Posterior cingulate gyrus (tissue), 11 donors: ENCODE results near the gene TNRC6C.
"Not testable (repeated sequence)": the region's sequence is repeated elsewhere in the genome, so short reads cannot be mapped to it uniquely, and the experiment has no call there.

Experiments used
- DNase-seq, 10 donors: peaks; one replicate each; pipeline versions ENCODE4 v3.0.0 to v3.0.0-alpha.2; 2020 to 2021; ENCODE audit warnings: mixed read lengths in 3 of 10
- intact Hi-C: fragments of 100-400 bp; cut with DNase I; formaldehyde crosslinking; loops from one replicate; pipeline ENCODE4 v1.15.1; 2023

The TNRC6C gene

GRCh38 chr17:78107457-78107856 lies 149.0 kb downstream of the TNRC6C start:
- intact Hi-C loops = no loop called here
- DNase-seq = no peak

- DNase-seq = no peak
- intact Hi-C loops = no loop called here
These were observed 149.6 kb downstream of the TNRC6C start for GRCh38 chr17:78107976-78108725.

DNA sequence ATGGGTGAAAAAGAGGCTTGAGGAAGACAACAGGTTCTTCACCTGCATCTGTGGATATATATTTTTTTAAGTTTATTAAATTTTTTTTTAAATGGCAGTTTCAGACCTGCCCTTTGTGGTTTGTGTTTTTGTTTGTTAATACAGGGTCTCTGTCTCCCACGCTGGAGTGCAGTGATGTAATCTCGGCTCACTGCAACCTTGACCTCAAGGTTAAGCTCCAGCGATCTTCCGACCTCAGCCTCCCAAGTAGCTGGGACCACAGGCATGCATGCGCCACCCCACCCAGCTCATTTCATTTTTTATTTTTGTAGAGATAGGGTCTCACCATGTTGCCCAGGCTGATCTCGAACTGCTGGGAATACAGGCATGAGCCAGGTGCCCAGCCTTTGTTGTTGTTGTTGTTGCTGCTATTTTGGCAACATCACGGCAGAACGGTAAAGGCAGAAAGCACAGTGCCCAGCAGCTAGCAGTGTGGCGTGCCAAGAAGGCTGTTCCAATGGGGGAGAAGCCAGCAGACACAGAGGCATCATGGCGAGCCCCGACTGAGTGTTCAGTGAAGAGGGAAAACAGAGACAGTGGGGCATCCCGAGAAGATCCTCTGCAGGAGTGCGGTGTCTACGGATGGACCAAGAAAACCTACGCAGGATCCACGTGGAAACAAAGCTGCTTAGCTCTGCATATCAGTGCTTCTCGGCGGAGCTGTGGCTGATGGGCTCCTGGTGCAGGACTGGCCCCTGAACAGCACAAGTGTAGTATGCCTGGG lies 150.4 kb downstream of the TNRC6C start:
- intact Hi-C loops = no loop called here

DNA sequence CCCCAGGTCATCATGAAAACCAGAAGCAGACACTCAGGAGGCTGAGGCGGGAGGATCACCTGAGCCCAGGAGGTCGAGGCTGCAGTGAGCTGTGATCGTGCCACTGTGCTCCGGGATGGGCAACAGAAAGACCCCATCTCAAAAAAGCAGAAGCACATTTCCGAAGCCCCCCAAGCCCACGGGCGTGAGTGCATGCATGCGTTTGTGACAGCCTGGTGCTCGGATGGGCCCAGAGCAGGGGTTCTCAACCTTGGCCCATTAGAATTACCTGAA lies 150.9 kb downstream of the TNRC6C start:
- no peak for DNase-seq

More for the DNA sequence above, 150.4 kb downstream of the TNRC6C start:
- DNase-seq = peak in 3 of 10 donors; percentile 52 to 89 (median 80)

GRCh38 chr17:78110363-78111015 lies 152.0 kb downstream of the TNRC6C start:
- intact Hi-C loops = loop anchor here (2.0 kb wide), 1 partner anchor 140 kb away; no protein-coding TSS in a partner anchor
- peak in 3 of 10 donors; percentile 30 to 88 (median 65) for DNase-seq

More for the DNA sequence above, 150.9 kb downstream of the TNRC6C start:
- intact Hi-C loops = no loop called here

DNA sequence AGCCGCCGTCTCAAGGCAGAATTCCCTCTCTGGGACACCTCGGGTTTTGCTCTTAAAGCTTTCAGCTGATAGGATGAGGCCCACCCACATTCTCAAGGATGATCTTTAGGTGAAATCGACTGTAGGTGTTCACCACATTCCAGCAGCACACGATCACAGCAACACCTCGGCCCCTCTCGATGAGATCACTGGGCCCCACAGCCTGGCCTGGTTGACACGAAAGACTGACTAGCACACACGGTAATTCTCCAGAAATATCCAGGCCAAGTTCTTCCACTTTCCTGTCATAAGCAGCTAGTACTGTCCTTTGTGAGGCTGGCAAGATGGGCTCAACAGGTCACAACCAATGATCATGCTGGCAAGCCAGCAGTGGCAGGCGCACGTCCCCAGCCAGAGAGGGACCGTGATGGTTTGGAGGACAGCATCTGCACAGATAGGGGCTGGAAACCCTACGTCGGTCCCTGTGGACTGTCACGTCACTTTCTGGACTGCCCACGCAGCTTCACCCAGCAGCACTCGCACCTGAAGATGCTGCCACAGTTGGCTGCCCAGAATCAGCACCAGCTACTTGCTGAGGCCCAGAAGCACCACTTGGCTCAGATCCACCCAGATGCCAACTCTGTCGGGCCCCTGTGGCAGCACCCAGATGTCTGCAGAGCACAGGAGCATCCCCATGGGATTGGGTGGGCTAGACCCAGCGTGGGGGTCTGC lies 152.7 kb downstream of the TNRC6C start:
- intact Hi-C loops = loop anchor here (2.0 kb wide), 1 partner anchor 140 kb away; no protein-coding TSS in a partner anchor
- DNase-seq = peak in 3 of 10 donors; percentile 19 to 84 (median 82)

DNA sequence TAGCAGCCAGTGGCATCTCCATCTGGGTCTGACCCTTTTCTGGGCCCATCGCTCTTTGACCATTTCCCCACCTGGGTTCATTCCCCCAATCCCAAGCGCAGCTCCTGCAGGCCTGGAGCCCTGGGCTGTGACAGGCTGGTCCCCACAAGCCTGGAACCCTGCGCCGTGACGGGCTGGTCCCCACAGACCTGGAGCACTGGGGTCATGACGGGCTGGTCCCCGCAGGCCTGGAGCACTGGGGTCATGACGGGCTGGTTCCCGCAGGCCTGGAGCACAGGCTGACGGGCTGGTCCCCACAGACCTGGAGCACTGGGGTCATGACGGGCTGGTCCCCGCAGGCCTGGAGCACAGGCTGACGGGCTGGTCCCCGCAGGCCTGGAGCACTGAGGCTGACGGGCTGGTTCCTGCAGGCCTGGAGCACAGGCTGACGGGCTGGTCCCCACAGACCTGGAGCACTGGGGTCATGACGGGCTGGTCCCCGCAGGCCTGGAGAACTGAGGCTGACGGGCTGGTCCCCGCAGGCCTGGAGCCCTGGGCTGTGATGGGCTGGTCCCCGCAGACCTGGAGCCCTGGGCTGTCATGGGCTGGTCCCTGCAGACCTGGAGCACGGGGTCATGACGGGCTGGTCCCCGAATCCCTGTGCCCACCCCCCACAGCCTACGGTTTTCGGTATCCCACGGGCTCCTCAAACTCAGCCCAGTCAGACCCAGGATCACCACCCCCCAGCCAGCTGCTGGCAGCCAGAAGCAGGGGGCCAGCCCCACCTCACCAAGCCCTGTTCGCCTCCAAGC lies 153.4 kb downstream of the TNRC6C start:
- peak in 3 of 10 donors; percentile 24 to 87 (median 79) for DNase-seq
- intact Hi-C loops = loop anchor here (2.0 kb wide), 2 partner anchors 65 to 139 kb away; no protein-coding TSS in a partner anchor

DNA sequence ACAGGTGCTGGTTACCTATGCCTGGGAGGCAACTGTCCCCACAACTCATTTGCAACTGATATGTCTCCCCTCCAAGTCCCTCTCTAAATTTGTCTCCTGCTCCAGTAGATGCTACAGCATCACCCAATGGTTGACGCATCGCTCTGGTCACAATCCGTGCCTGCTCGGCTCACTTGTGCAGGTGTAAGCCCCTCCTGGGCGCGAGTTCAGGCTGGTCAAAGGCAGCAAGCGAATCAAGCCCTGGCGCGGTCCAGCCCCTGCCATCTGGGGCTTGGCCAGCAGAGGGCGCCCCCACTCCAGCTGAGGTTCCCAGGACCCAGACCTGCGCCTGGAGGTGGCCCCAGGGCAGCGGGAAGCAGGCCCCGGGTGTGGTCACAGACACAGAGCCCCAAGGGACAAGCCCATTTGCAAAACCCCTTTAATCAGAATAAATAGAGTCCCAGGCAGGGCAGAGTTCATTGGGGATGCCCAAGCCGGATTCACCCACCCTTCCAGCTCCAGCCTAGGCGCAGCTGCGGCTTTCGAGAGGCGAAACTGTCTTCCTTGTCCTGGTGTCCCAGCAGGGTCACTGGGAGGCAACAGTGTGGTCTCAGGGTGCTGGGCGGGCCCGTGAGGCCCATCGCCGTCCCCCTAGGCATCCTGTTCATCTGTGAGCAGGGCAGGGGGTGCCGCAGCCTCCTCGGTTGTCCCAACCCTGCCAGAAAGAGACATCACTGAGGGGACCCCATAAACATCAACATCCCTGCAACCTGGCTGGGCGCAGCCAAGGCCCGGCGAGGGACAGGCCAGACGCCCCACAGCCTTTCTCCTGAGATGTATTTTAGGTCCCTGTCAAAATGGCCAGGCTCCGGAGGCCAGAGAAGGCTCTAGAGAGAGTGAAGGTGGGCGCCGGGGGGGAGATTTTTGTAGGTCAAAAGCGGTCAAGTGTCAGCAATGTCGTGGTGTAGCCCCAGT lies 154.3 kb downstream of the TNRC6C start:
- intact Hi-C loops = loop anchor here (2.0 kb wide), 1 partner anchor 64 kb away; no protein-coding TSS in a partner anchor
- DNase-seq = peak; percentile 68 to 97 (median 86)

DNA sequence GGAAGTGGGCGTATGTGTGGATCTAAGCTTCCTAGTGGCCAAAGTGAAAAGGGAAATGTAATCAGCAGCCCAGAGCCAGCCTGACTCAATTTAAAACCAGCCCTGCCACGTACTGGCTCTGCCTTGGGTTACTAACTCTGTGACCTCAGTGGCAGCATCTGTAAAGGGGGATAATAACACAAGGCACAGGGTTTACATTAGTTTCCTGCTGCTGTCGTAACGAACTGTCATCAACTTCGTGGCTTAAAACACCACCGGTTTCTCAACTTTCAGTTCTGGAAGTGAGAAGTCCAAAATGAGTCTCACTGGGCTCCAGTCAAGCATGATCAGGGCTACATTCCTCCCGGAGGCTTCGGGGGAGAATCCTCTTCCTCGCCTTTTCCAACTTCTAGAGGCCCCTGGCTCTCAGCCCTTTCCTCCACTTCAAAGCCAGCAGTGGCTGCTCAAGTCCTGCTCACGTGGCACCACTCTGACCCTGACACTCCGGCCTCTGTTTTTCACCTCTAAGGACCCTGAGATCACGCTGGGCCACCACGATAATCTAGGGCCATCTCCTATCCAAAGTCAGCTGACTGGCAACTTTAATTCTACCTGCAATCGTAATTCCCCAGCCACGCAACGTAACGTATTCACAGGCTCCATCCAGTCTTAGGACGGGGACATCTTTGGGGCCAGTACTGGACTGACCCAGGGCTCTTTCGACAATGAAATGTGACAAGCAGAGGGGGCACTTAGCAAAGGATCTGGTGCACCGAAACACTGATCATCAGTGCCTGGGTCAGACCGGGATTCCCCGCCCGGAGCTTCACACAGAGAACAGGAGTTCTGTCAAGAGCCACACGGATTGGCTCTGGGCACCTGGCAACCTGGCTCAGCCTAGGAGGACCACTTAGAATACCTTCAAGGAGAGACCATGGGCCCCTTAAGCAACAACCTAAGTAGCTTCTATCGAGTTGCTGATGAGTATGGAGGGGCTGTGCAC lies 155.6 kb downstream of the TNRC6C start:
- peak in 3 of 10 donors; percentile 57 to 76 (median 58) for DNase-seq
- intact Hi-C loops = loop anchor here (2.0 kb wide), 1 partner anchor 63 kb away; no protein-coding TSS in a partner anchor

- peak; percentile 79 to 99 (median 91) for DNase-seq
- intact Hi-C loops = no loop called here
These were observed 156.6 kb downstream of the TNRC6C start for GRCh38 chr17:78114831-78115723.

DNA sequence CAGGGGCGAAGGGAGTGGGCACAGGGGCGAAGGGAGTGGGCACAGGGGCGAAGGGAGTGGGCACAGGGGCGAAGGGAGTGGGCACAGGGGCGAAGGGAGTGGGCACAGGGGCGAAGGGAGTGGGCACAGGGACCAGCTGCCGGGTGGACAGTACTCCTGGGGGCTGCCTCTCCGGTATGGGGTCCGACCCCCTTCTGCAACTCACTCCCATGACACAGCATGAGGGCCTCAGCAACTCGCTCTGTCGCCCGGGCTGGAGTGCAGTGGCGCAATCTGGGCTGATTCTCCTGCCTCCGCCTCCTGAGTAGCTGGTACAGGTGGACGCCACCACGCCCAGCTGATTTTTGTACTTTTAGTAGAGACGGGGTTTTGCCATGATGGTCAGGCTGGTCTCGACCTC lies 157.3 kb downstream of the TNRC6C start:
- intact Hi-C loops = not testable (repeated sequence)
- DNase-seq = peak in 2 of 10 donors; percentile 67 to 75

DNA sequence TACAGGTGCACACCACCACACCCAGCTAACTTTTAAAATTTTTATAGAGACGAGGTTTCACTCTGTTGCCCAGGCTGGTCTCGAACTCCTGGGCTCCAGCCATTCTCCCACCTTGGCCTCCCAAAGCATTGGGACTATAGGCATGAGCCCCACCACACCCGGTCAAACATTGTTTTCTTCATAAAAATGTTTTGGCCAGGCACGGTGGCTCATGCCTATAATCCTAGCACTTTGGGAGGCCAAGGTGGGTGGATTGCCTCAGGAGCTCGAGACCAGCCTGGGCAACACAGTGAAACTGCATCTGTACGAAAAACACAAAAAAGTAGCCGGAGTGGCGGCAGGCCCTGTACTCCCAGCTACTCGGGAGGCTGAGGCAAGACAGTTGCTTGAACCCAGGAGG lies 157.9 kb downstream of the TNRC6C start:
- DNase-seq = peak in 2 of 10 donors; percentile 24 to 55
- intact Hi-C loops = no loop called here

- peak in 4 of 10 donors; percentile 41 to 94 (median 76) for DNase-seq
- intact Hi-C loops = no loop called here
These were observed 158.8 kb downstream of the TNRC6C start for GRCh38 chr17:78117027-78117981.

GRCh38 chr17:78118801-78119241 lies 160.3 kb downstream of the TNRC6C start:
- peak in 1 of 10 donors; percentile 82 for DNase-seq
- intact Hi-C loops = no loop called here

- intact Hi-C loops = no loop called here
- peak in 1 of 10 donors; percentile 49 for DNase-seq
These were observed 162.0 kb downstream of the TNRC6C start for GRCh38 chr17:78120537-78120936.
